Measurements from ENCODE around the gene ALMS1. TPM values are rescaled to one million over a fixed set of nuclear protein-coding genes. Genes with fewer than 3 reads are reported as not detected.

The ALMS1 gene
- total and polyA plus RNA-seq, 7 experiments from 2014 or later = 2.7 to 46.7 (median 23.5) TPM

GRCh38 chr2:73564986-73565385 is 179.3 kb downstream of the ALMS1 start:
- Histone ChIP-seq H3K36me3 (ENCODE audit: control insufficient read depth in 2 of 3, insufficient read depth in 3 of 3, low read length in 3 of 3) (peaks cover 0 to 2% (median 0%) of the 10 kb centered on the region in 3 experiments), H3K27me3 (ENCODE audit: control insufficient read depth in 2 of 2, insufficient read depth in 2 of 2, low read length in 2 of 2) (no peaks in the 10 kb centered on the region), H3K9me3 (ENCODE audit: control insufficient read depth in 2 of 3, low read length in 3 of 3) (no peaks in the 10 kb centered on the region), H3K4me1 (ENCODE audit: control insufficient read depth in 2 of 2, insufficient read depth in 2 of 2, low read length in 2 of 2) (no peaks in the 10 kb centered on the region), H3K4me3 (ENCODE audit: low read length) (no peak overlapping the region), H3K27ac (ENCODE audit: low read depth, low read length) (no peak overlapping the region)
- intact Hi-C loops (cut with micrococcal nuclease) = no loop called here
- CTCF ChIA-PET = no interaction called here
- no peak for DNase-seq
- H3K36me3 Mint-ChIP-seq = peaks cover 2 to 44% (median 26%) of the 10 kb centered on the region in 5 donors
- ATAC-seq = no peak
- H3K9me3 Mint-ChIP-seq = peaks cover 0 to 5% (median 0%) of the 10 kb centered on the region in 11 donors
- no peak overlapping the region for H3K4me3 Mint-ChIP-seq
- no peaks in the 10 kb centered on the region for H3K27me3 Mint-ChIP-seq
- H3K27ac Mint-ChIP-seq = peak overlapping the region in 1 of 9 donors; percentile 32
- POLR2A ChIA-PET = no interaction called here
- peaks cover 0 to 2% (median 0%) of the 10 kb centered on the region in 7 donors for H3K4me1 Mint-ChIP-seq

- ATAC-seq = no peak
- CTCF ChIA-PET = no interaction called here
Measured at GRCh38 chr2:73566288-73566878, 180.7 kb downstream of the ALMS1 start.

GRCh38 chr2:73575261-73575660 is 189.6 kb downstream of the ALMS1 start:
- intact Hi-C loops (cut with micrococcal nuclease) = no loop called here
- Histone ChIP-seq H3K4me1 (ENCODE audit: control insufficient read depth in 2 of 2, insufficient read depth in 2 of 2, low read length in 2 of 2) (no peaks in the 10 kb centered on the region), H3K4me3 (ENCODE audit: low read length) (no peak overlapping the region), H3K36me3 (ENCODE audit: control insufficient read depth in 2 of 3, insufficient read depth in 3 of 3, low read length in 3 of 3) (peaks cover 0 to 8% (median 0%) of the 10 kb centered on the region in 3 experiments), H3K27me3 (ENCODE audit: control insufficient read depth in 2 of 2, insufficient read depth in 2 of 2, low read length in 2 of 2) (no peaks in the 10 kb centered on the region), H3K27ac (ENCODE audit: low read depth, low read length) (no peak overlapping the region), H3K9me3 (ENCODE audit: control insufficient read depth in 2 of 3, low read length in 3 of 3) (no peaks in the 10 kb centered on the region)
- ChIA-PET CTCF (no interaction called here), POLR2A (no interaction called here)
- no peak overlapping the region for H3K27ac Mint-ChIP-seq
- no peak overlapping the region for H3K4me3 Mint-ChIP-seq
- H3K36me3 Mint-ChIP-seq = peaks cover 14 to 56% (median 37%) of the 10 kb centered on the region in 5 donors
- peaks cover 8 to 18% (median 9%) of the 10 kb centered on the region in 11 donors for H3K9me3 Mint-ChIP-seq
- ATAC-seq = no peak
- no peak for DNase-seq
- H3K27me3 Mint-ChIP-seq = no peaks in the 10 kb centered on the region
- H3K4me1 Mint-ChIP-seq = no peaks in the 10 kb centered on the region

More at GRCh38 chr2:73566288-73566878, 180.7 kb downstream of the ALMS1 start:
- no peak for DNase-seq
- no peak overlapping the region for H3K27ac ChIP-seq (ENCODE audit: low read depth, low read length)
- intact Hi-C loops (cut with micrococcal nuclease) = no loop called here
- H3K27me3 Mint-ChIP-seq = no peaks in the 10 kb centered on the region
- no peaks in the 10 kb centered on the region for H3K36me3 ChIP-seq (ENCODE audit: control insufficient read depth in 2 of 3, insufficient read depth in 3 of 3, low read length in 3 of 3)
- no peak overlapping the region for H3K4me3 Mint-ChIP-seq
- no peak overlapping the region for H3K4me3 ChIP-seq (ENCODE audit: low read length)
- no peak overlapping the region for H3K27ac Mint-ChIP-seq
- H3K4me1 ChIP-seq (ENCODE audit: control insufficient read depth in 2 of 2, insufficient read depth in 2 of 2, low read length in 2 of 2) = no peaks in the 10 kb centered on the region
- no peaks in the 10 kb centered on the region for H3K27me3 ChIP-seq (ENCODE audit: control insufficient read depth in 2 of 2, insufficient read depth in 2 of 2, low read length in 2 of 2)
- no peaks in the 10 kb centered on the region for H3K9me3 ChIP-seq (ENCODE audit: control insufficient read depth in 2 of 3, low read length in 3 of 3)
- POLR2A ChIA-PET = no interaction called here
- H3K36me3 Mint-ChIP-seq = peaks cover 0 to 39% (median 20%) of the 10 kb centered on the region in 5 donors
- peaks cover 0 to 7% (median 0%) of the 10 kb centered on the region in 11 donors for H3K9me3 Mint-ChIP-seq
- peaks cover 0 to 2% (median 0%) of the 10 kb centered on the region in 7 donors for H3K4me1 Mint-ChIP-seq

- Mint-ChIP-seq H3K4me3 (no peak overlapping the region), H3K36me3 (peaks cover 21 to 82% (median 73%) of the 10 kb centered on the region in 5 donors), H3K27me3 (no peaks in the 10 kb centered on the region), H3K9me3 (peaks cover 10 to 49% (median 19%) of the 10 kb centered on the region in 11 donors), H3K4me1 (peaks cover 0 to 11% (median 5%) of the 10 kb centered on the region in 7 donors), H3K27ac (no peak overlapping the region)
- Histone ChIP-seq H3K36me3 (ENCODE audit: control insufficient read depth in 2 of 3, insufficient read depth in 3 of 3, low read length in 3 of 3) (peaks cover 0 to 16% (median 0%) of the 10 kb centered on the region in 3 experiments), H3K27ac (ENCODE audit: low read depth, low read length) (no peak overlapping the region), H3K27me3 (ENCODE audit: control insufficient read depth in 2 of 2, insufficient read depth in 2 of 2, low read length in 2 of 2) (no peaks in the 10 kb centered on the region), H3K9me3 (ENCODE audit: control insufficient read depth in 2 of 3, low read length in 3 of 3) (no peaks in the 10 kb centered on the region), H3K4me1 (ENCODE audit: control insufficient read depth in 2 of 2, insufficient read depth in 2 of 2, low read length in 2 of 2) (no peaks in the 10 kb centered on the region), H3K4me3 (ENCODE audit: low read length) (no peak overlapping the region)
- intact Hi-C loops (cut with micrococcal nuclease) = no loop called here
- ChIA-PET CTCF (no interaction called here), POLR2A (no interaction called here)
- peak in 1 of 9 donors; percentile 12 for DNase-seq
- ATAC-seq = no peak
Measured at GRCh38 chr2:73582364-73582763, 196.7 kb downstream of the ALMS1 start.

GRCh38 chr2:73588177-73588576 is 202.5 kb downstream of the ALMS1 start:
- Histone ChIP-seq H3K27ac (ENCODE audit: low read depth, low read length) (no peak overlapping the region), H3K27me3 (ENCODE audit: control insufficient read depth in 2 of 2, insufficient read depth in 2 of 2, low read length in 2 of 2) (no peaks in the 10 kb centered on the region), H3K4me1 (ENCODE audit: control insufficient read depth in 2 of 2, insufficient read depth in 2 of 2, low read length in 2 of 2) (no peaks in the 10 kb centered on the region), H3K9me3 (ENCODE audit: control insufficient read depth in 2 of 3, low read length in 3 of 3) (no peaks in the 10 kb centered on the region), H3K36me3 (ENCODE audit: control insufficient read depth in 2 of 3, insufficient read depth in 3 of 3, low read length in 3 of 3) (no peaks in the 10 kb centered on the region), H3K4me3 (ENCODE audit: low read length) (no peak overlapping the region)
- H3K27me3 Mint-ChIP-seq = no peaks in the 10 kb centered on the region
- CTCF ChIA-PET = no interaction called here
- POLR2A ChIA-PET = no interaction called here
- H3K4me1 Mint-ChIP-seq = peaks cover 0 to 17% (median 9%) of the 10 kb centered on the region in 7 donors
- intact Hi-C loops (cut with micrococcal nuclease) = no loop called here
- ATAC-seq (no peak), DNase-seq (no peak)
- peak overlapping the region in 1 of 9 donors; percentile 13 for H3K27ac Mint-ChIP-seq
- no peak overlapping the region for H3K4me3 Mint-ChIP-seq
- H3K9me3 Mint-ChIP-seq = peaks cover 0 to 13% (median 2%) of the 10 kb centered on the region in 11 donors
- H3K36me3 Mint-ChIP-seq = peaks cover 4 to 52% (median 44%) of the 10 kb centered on the region in 5 donors

GRCh38 chr2:73593680-73594079 is 208.0 kb downstream of the ALMS1 start:
- ChIA-PET CTCF (no interaction called here), POLR2A (no interaction called here)
- no peaks in the 10 kb centered on the region for H3K36me3 ChIP-seq (ENCODE audit: control insufficient read depth in 2 of 3, insufficient read depth in 3 of 3, low read length in 3 of 3)
- intact Hi-C loops (cut with micrococcal nuclease) = no loop called here
- Mint-ChIP-seq H3K4me3 (no peak overlapping the region), H3K9me3 (peaks cover 0 to 13% (median 0%) of the 10 kb centered on the region in 11 donors), H3K4me1 (peaks cover 0 to 4% (median 0%) of the 10 kb centered on the region in 7 donors), H3K27me3 (no peaks in the 10 kb centered on the region), H3K27ac (no peak overlapping the region), H3K36me3 (peaks cover 0 to 46% (median 34%) of the 10 kb centered on the region in 5 donors)
- no peaks in the 10 kb centered on the region for H3K27me3 ChIP-seq (ENCODE audit: control insufficient read depth in 2 of 2, insufficient read depth in 2 of 2, low read length in 2 of 2)
- no peak for DNase-seq
- no peak overlapping the region for H3K27ac ChIP-seq (ENCODE audit: low read depth, low read length)
- ATAC-seq = no peak
- H3K4me3 ChIP-seq (ENCODE audit: low read length) = no peak overlapping the region
- no peaks in the 10 kb centered on the region for H3K4me1 ChIP-seq (ENCODE audit: control insufficient read depth in 2 of 2, insufficient read depth in 2 of 2, low read length in 2 of 2)
- H3K9me3 ChIP-seq (ENCODE audit: control insufficient read depth in 2 of 3, low read length in 3 of 3) = no peaks in the 10 kb centered on the region

GRCh38 chr2:73594251-73594650 is 208.6 kb downstream of the ALMS1 start:
- Histone ChIP-seq H3K4me3 (ENCODE audit: low read length) (no peak overlapping the region), H3K4me1 (ENCODE audit: control insufficient read depth in 2 of 2, insufficient read depth in 2 of 2, low read length in 2 of 2) (no peaks in the 10 kb centered on the region), H3K9me3 (ENCODE audit: control insufficient read depth in 2 of 3, low read length in 3 of 3) (no peaks in the 10 kb centered on the region), H3K36me3 (ENCODE audit: control insufficient read depth in 2 of 3, insufficient read depth in 3 of 3, low read length in 3 of 3) (no peaks in the 10 kb centered on the region), H3K27me3 (ENCODE audit: control insufficient read depth in 2 of 2, insufficient read depth in 2 of 2, low read length in 2 of 2) (no peaks in the 10 kb centered on the region), H3K27ac (ENCODE audit: low read depth, low read length) (no peak overlapping the region)
- H3K27me3 Mint-ChIP-seq = no peaks in the 10 kb centered on the region
- H3K4me1 Mint-ChIP-seq = peaks cover 0 to 6% (median 0%) of the 10 kb centered on the region in 7 donors
- no peak for DNase-seq
- H3K4me3 Mint-ChIP-seq = no peak overlapping the region
- ATAC-seq = no peak
- intact Hi-C loops (cut with micrococcal nuclease) = no loop called here
- ChIA-PET CTCF (no interaction called here), POLR2A (no interaction called here)
- no peak overlapping the region for H3K27ac Mint-ChIP-seq
- peaks cover 0 to 50% (median 38%) of the 10 kb centered on the region in 5 donors for H3K36me3 Mint-ChIP-seq
- H3K9me3 Mint-ChIP-seq = peaks cover 0 to 13% (median 0%) of the 10 kb centered on the region in 11 donors
